Vagina (tissue), 2 donors: Measurements from ENCODE around the gene GSTT4.

Source experiments
- POLR2A ChIP-seq, 2 donors: fragments of 450-650 bp; IDR thresholded peaks; one replicate each; pipeline ENCODE4 v1.6.1; 2017; ENCODE audit warnings: antibody characterized with exemption in 2 of 2, mild to moderate bottlenecking in 2 of 2, moderate library complexity in 2 of 2
- POLR2AphosphoS5 ChIP-seq, 2 donors: sonication (generic); formaldehyde crosslinking; IDR thresholded peaks; one replicate each; pipeline ENCODE4 v1.9.0; 2017; ENCODE audit warnings: antibody characterized with exemption in 2 of 2, mild to moderate bottlenecking in 2 of 2, low read depth in 1 of 2; ENCODE audit not compliant: insufficient read depth in 1 of 2
- TF ChIP-seq, protein P1 (sequence below), 3 experiments: fragments of 450-650 bp in 2 of 3; fragments of 200-600 bp in 1 of 3; sonication (generic) in 1 of 3; IDR thresholded peaks; one replicate each; pipeline ENCODE4 v1.5.1; 2017 to 2019; ENCODE audit warnings: antibody characterized with exemption in 3 of 3, mild to moderate bottlenecking in 2 of 3, moderate library complexity in 2 of 3

DNA sequence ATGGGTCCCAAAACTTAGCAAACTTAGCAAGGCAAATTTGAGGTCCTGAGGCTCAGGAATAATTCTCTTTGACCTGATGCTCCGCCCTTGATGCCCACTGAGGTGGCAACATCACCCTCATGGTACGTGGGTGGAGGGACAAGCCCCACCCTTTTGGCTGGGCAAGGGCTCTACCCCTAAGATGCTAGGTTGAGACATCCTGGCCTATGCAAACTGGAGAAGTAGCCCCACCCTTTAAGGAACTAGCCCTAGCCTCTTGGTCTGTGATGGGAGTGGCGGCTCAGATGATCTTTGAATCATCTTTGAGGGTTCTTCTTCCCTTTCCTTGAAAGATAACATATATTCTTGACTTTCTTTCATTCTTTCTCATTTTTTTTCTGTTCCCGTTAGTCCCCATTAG is 38.7 kb upstream of the GSTT4 start:
- TF ChIP-seq, protein P1, sequence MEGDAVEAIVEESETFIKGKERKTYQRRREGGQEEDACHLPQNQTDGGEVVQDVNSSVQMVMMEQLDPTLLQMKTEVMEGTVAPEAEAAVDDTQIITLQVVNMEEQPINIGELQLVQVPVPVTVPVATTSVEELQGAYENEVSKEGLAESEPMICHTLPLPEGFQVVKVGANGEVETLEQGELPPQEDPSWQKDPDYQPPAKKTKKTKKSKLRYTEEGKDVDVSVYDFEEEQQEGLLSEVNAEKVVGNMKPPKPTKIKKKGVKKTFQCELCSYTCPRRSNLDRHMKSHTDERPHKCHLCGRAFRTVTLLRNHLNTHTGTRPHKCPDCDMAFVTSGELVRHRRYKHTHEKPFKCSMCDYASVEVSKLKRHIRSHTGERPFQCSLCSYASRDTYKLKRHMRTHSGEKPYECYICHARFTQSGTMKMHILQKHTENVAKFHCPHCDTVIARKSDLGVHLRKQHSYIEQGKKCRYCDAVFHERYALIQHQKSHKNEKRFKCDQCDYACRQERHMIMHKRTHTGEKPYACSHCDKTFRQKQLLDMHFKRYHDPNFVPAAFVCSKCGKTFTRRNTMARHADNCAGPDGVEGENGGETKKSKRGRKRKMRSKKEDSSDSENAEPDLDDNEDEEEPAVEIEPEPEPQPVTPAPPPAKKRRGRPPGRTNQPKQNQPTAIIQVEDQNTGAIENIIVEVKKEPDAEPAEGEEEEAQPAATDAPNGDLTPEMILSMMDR (IDR thresholded peaks at IDR 0.05): no peak
- TF ChIP-seq POLR2A (IDR thresholded peaks at IDR 0.05) (no peak), POLR2AphosphoS5 (IDR thresholded peaks at IDR 0.05; ENCODE audit: insufficient read depth in 1 of 2, low read depth in 1 of 2) (no peak)
